ENCODE results near the gene MAVS.

DNA sequence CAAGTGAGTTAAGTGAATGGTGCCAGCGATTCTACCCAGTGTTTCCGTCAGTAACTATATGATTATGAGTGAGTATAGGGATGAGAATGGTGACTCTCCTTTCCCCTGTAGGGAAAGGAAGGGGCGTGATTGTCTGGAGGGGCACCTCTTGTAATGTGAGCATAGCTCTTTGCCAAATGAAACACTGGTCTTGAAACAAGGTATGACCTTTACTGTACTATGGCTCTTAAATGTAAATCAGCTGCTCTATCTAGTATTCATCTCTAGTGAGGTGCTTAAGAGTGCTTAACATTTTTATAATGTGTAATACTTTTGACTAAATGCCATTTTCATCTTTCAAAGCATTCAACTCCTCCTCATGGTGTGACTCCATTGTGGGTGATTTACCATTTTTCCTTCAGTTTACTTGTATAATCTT is 53.6 kb downstream of the MAVS start:
- TF ChIP-seq EZH2 (IDR thresholded peaks at IDR 0.05; ENCODE audit: low read length, missing control alignments) = no peak
- TF ChIP-seq, protein P1, sequence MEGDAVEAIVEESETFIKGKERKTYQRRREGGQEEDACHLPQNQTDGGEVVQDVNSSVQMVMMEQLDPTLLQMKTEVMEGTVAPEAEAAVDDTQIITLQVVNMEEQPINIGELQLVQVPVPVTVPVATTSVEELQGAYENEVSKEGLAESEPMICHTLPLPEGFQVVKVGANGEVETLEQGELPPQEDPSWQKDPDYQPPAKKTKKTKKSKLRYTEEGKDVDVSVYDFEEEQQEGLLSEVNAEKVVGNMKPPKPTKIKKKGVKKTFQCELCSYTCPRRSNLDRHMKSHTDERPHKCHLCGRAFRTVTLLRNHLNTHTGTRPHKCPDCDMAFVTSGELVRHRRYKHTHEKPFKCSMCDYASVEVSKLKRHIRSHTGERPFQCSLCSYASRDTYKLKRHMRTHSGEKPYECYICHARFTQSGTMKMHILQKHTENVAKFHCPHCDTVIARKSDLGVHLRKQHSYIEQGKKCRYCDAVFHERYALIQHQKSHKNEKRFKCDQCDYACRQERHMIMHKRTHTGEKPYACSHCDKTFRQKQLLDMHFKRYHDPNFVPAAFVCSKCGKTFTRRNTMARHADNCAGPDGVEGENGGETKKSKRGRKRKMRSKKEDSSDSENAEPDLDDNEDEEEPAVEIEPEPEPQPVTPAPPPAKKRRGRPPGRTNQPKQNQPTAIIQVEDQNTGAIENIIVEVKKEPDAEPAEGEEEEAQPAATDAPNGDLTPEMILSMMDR (conservative IDR thresholded peaks at IDR 0.05 in 1 of 2, IDR thresholded peaks at IDR 0.05 in 1 of 2; ENCODE audit: low read depth in 1 of 2, low read length in 2 of 2) = no peak

Measured in fibroblast of lung (primary cell).